Fibroblast of skin of scalp (primary cell): ENCODE measurements around the gene LRRK1.
A peak's percentile ranks its signal among the peaks of the same experiment; 100 is the strongest.

Source experiments
- DNase-seq: peaks from one replicate; pipeline ENCODE4 v3.0.0-alpha.2; 2013

LRRK1 gene

GRCh38 chr15:101008158-101009139 is 89.3 kb downstream of the LRRK1 start:
- DNase-seq = peak; percentile 76

GRCh38 chr15:101009176-101009575 is 90.0 kb downstream of the LRRK1 start:
- DNase-seq = no peak

- no peak for DNase-seq
Observed at GRCh38 chr15:101010781-101011180, 91.6 kb downstream of the LRRK1 start.

- DNase-seq = no peak
Observed at GRCh38 chr15:101012326-101013200, 93.4 kb downstream of the LRRK1 start.

DNA sequence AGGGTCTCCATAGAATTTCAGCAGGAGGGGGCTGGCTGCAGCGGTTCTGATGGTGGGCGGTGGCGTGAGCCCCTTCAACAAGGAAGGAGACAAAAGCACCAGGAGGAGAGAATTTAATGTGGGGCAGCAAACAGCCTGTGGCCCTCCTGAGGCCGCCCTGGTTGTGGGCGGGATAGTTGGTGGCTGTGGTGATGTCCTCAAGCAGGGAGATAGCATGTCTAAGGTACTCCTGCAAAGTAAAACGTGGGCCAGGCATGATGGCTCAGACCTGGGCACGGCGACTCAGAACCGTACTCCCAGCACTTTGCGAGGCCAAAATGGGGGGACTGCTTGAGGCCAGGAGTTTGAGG is 94.0 kb downstream of the LRRK1 start:
- no peak for DNase-seq

DNA sequence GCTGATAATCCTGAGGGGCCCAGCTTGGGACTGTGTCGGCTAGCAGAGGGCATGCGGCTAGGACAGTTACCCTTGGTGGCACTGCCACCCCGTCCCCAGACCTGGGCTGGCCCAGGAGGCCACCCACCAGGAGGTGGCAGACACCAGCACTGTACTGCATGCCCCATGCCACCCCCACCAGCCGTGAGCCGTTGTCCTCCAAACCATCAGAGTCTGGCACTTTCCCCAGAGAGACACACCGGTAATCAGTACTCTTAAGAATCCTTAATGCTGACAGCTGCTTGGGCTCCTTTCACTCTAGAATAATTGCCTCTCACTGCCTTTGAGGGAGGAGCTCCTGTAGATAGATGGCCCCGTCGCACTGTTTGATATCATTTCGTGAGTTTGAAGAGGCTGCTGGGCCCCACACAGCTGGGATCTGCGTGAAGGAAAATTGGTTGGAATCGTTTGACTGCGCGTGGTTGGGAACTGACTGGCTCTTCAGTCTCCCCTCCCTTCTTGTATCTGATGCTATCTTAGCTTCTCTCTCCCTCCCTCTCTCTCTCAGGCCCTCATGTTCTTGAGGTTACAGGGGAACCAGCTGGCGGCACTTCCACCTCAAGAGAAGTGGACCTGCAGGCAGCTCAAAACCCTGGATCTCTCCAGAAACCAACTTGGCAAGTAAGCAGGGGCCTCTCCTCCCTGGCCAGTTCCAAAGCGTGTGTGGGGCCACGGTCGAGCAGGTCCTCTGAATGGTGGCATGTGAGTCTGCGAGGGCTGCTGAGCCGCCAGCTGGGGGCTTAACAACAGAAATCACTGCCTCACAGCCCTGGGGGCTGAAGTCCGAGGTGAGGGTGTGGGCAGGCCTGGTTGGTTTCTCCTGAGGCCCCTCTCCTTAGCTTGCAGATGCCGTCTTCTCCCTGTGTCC is 94.9 kb downstream of the LRRK1 start:
- no peak for DNase-seq

GRCh38 chr15:101014921-101015841 is 96.0 kb downstream of the LRRK1 start:
- peak; percentile 66 for DNase-seq

DNA sequence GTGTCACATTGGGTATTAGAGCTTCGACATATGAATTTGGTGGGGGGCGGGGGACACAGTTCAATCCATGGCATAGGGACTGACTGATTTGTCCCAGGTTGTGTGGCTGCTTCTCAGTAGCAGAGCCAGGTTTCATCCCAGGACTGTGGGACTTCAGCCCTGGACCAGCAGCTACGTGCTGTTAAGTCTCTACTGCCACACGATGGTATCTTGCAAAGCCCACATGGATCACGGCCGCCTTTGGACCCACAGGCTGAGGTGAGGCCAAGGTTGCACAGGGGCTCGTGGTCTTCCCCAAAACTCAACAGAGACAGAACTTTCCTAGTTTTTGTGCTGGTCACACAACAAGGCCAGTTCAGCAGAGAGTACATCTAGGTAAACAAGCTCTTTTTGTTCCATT is 97.4 kb downstream of the LRRK1 start:
- no peak for DNase-seq

DNA sequence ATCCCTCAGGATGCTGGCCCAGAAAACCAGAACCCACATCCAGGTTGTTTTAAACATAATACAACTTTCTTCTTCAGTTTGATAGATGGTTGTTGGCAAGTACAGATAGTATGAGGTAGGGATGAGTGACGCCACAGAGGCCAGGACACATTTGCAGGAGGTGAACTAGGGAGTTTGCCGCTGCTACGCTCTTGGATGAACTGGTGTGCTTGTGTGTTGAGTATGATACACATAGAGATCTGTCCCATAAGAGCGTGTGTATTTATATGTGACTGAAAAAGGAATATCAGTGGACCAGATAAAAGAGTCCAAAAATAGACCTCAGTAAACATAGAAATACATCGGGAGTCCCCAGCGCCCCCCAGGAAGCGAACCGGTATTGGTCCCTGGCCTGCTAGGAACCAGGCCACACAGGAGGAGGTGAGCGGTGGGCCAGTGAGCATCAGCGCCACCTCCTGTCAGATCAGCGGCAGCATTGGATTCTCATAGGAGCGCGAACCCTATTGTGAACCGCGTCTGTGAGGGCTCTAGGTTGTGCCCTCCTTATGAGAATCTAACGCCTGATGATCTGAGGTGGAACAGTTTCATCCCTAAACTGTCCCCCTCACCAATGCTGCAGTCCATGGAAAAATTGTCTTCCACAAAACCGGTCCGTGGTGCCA is 98.1 kb downstream of the LRRK1 start:
- DNase-seq = no peak

DNA sequence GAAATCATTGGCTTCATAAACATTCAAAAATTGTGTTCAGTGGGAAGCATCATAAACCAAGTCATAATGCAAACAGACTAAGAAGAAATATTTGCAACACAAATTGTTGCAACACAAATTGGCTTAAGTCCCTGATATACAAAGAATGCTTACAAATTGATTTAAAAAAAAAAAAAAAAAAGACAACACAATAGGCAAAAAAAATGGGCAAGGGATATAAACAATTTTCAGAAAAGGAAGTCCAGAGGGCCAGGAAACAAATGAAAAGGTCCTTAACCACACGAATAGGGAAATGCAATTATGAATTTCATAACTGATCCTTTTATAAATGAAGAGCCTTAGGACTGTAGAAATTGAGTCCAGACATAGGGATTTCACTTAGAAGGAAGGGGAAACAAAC is 98.9 kb downstream of the LRRK1 start:
- DNase-seq = no peak

- DNase-seq = no peak
Observed at GRCh38 chr15:101018450-101018849, 99.3 kb downstream of the LRRK1 start.

- no peak for DNase-seq
Observed at GRCh38 chr15:101019366-101019896, 100.3 kb downstream of the LRRK1 start.

GRCh38 chr15:101020451-101020850 is 101.3 kb downstream of the LRRK1 start:
- no peak for DNase-seq

GRCh38 chr15:101020945-101021344 is 101.8 kb downstream of the LRRK1 start:
- DNase-seq = no peak

DNA sequence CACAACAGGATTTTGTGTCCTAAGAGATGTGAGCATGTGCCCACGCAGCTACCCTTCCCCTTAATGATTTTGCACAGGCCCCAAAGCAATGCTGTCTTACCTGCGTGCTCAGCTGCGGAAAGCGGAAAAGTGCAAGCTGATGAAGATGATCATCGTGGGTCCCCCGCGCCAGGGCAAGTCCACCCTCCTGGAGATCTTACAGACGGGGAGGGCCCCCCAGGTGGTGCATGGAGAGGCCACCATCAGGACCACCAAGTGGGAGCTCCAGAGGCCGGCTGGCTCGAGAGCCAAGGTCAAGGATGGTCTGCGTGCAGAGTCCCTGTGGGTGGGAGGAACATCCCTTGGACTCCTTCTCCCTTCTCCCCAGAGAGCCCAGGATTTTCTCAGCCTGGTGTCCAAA is 103.1 kb downstream of the LRRK1 start:
- DNase-seq = no peak

- no peak for DNase-seq
Observed at GRCh38 chr15:101022876-101023275, 103.7 kb downstream of the LRRK1 start.

GRCh38 chr15:101023501-101024072 is 104.4 kb downstream of the LRRK1 start:
- no peak for DNase-seq

GRCh38 chr15:101024073-101024695 is 105.0 kb downstream of the LRRK1 start:
- peak; percentile 31 for DNase-seq

- no peak for DNase-seq
Observed at GRCh38 chr15:101024706-101025500, 105.7 kb downstream of the LRRK1 start.
